Lung (tissue), 12 donors: ENCODE results near the gene RAE1. TPM values are rescaled to one million over a fixed set of nuclear protein-coding genes. Genes with fewer than 3 reads are reported as not detected.

Experiments
- ATAC-seq: fragments of 200-7000 bp; cut with Tn5 transposase; one replicate; pipeline ENCODE4 v1.9.1; 2020; ENCODE audit warnings: moderate number of reproducible peaks; ENCODE audit not compliant: insufficient read depth, low FRiP score
- DNase-seq, 3 donors: peaks; one replicate each; pipeline ENCODE4 v3.0.0-alpha.2; 2013 to 2017
- H3K27ac ChIP-seq, 2 donors: one replicate each; pipeline ENCODE4 v1.5.1; 2013; ENCODE audit warnings: mild to moderate bottlenecking in 2 of 2, moderate library complexity in 2 of 2, control low read depth in 1 of 2, inconsistent platforms in 1 of 2, low read depth in 1 of 2, low read length in 1 of 2
- H3K27me3 ChIP-seq, 3 donors: one replicate each; pipeline ENCODE4 v1.5.1; 2013; ENCODE audit warnings: low read length in 2 of 3; ENCODE audit not compliant: control insufficient read depth in 3 of 3, insufficient read depth in 3 of 3
- H3K36me3 ChIP-seq, 4 donors: one replicate each; pipeline ENCODE4 v1.5.1; 2013; ENCODE audit warnings: low read length in 4 of 4, mild to moderate bottlenecking in 1 of 4, moderate library complexity in 1 of 4; ENCODE audit not compliant: control insufficient read depth in 4 of 4, insufficient read depth in 4 of 4
- H3K4me1 ChIP-seq, 5 donors: one replicate each; pipeline ENCODE4 v1.5.1; 2013; ENCODE audit warnings: low read length in 5 of 5, mild to moderate bottlenecking in 2 of 5, moderate library complexity in 1 of 5; ENCODE audit not compliant: control insufficient read depth in 5 of 5, insufficient read depth in 5 of 5
- H3K4me3 ChIP-seq: one replicate; pipeline ENCODE4 v1.5.1; 2013; ENCODE audit warnings: mild to moderate bottlenecking, control low read depth, moderate library complexity
- H3K9ac ChIP-seq, 2 donors: one replicate each; pipeline ENCODE4 v1.5.1; 2013; ENCODE audit warnings: low read length in 2 of 2, control low read depth in 1 of 2; ENCODE audit not compliant: insufficient read depth in 1 of 2
- H3K9me3 ChIP-seq, 4 donors: one replicate each; pipeline ENCODE4 v1.5.1; 2013; ENCODE audit warnings: low read length in 3 of 4, mild to moderate bottlenecking in 1 of 4, moderate library complexity in 1 of 4; ENCODE audit not compliant: control insufficient read depth in 4 of 4, insufficient read depth in 3 of 4
- WGBS, 2 donors: extraction: QIAGEN DNeasy Blood & Tissue Kit; methylation state at CpG; one replicate each; pipeline ENCODE4 v1.1.7; 2013; 5-methylcytosine and 5-hydroxymethylcytosine counted together
- polyA plus RNA-seq, 2 donors: library from polyadenylated mRNA; stranded (reverse); fragments of 200-250 nt; gene quantifications; one replicate each; pipeline ENCODE4 v1.2.1, GENCODE V29; 2013
- total RNA-seq, 2 donors: library from RNA; depleted of rRNA in 1 of 2; stranded (reverse); fragments of >200 nt in 1 of 2; gene quantifications; one replicate each; pipeline ENCODE4 v1.2.1, GENCODE V29; 2014 to 2021
- TF ChIP-seq, protein P1 (sequence below): IDR thresholded peaks from 2 replicates; pipeline ENCODE4 v1.5.1; 2012; ENCODE audit warnings: mild to moderate bottlenecking; ENCODE audit errors: control extremely low read depth, extremely low read depth
- donor health status: control.
- donor health status: control.
- donor health status: Bipolar disorder and iron deficiency.
- donor health status: healthy.
- donor health status: DM: yes; HTN: yes; CAD: no.

RAE1 gene
- total and polyA plus RNA-seq, 4 donors = 9.7 to 31.0 (median 20.7) TPM

DNA sequence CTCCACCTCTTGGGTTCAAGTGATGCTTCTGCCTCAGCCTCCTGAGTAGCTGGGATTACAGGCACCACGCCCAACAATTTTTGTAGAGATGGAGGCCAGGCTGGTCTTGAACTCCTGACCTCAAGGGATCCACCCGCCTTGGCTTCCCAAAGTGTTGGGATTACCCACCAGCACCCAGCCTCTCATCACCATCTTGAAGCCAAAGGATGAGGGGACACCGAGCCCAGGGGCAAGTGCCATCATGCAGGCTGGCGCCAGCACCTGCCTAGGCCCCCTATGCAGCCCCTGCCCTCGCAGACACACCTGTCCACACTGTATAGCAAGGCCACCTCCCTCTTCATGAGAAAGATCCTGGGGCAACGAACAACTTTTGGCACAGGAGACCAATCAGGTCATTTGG is 34.9 kb downstream of the RAE1 start:
- Histone ChIP-seq H3K4me1 (peaks cover 0 to 20% (median 7%) of the 10 kb centered on the region in 5 donors), H3K27me3 (no peaks in the 10 kb centered on the region), H3K9ac (no peak overlapping the region), H3K9me3 (peaks cover 0 to 4% (median 0%) of the 10 kb centered on the region in 4 donors), H3K4me3 (no peak overlapping the region), H3K27ac (no peak overlapping the region), H3K36me3 (peaks cover 0 to 2% (median 0%) of the 10 kb centered on the region in 4 donors)
- ATAC-seq (no peak), DNase-seq (no peak)
- WGBS, 2 donors = 95 to 96% methylated on average over 6 of the region's 6 CpGs
- TF ChIP-seq, protein P1, sequence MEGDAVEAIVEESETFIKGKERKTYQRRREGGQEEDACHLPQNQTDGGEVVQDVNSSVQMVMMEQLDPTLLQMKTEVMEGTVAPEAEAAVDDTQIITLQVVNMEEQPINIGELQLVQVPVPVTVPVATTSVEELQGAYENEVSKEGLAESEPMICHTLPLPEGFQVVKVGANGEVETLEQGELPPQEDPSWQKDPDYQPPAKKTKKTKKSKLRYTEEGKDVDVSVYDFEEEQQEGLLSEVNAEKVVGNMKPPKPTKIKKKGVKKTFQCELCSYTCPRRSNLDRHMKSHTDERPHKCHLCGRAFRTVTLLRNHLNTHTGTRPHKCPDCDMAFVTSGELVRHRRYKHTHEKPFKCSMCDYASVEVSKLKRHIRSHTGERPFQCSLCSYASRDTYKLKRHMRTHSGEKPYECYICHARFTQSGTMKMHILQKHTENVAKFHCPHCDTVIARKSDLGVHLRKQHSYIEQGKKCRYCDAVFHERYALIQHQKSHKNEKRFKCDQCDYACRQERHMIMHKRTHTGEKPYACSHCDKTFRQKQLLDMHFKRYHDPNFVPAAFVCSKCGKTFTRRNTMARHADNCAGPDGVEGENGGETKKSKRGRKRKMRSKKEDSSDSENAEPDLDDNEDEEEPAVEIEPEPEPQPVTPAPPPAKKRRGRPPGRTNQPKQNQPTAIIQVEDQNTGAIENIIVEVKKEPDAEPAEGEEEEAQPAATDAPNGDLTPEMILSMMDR = no peak

DNA sequence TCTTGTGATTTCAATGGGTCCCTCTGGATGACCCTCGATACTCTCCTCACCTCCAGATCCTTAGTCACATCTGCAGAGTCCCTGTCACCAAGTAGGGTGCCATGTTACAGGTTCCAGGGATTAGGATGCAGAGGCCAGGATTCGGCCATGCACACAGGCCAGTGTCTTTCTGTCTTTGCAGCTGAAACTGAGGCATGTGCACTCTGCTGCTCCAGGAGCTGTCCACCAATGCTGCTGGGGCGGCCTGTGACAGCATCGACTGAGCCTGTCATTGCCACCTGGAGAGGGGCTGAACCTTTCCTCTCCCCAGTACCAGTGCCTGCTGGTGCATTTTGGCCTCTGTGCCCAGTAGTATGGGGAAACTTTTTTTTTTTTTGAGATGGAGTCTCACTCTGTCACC is 35.7 kb downstream of the RAE1 start:
- H3K9ac ChIP-seq = no peak overlapping the region
- TF ChIP-seq, protein P1 = no peak
- WGBS, 2 donors = 96 to 99% methylated on average over 4 of the region's 4 CpGs
- peaks cover 0 to 4% (median 0%) of the 10 kb centered on the region in 4 donors for H3K9me3 ChIP-seq
- no peaks in the 10 kb centered on the region for H3K27me3 ChIP-seq
- H3K36me3 ChIP-seq = peaks cover 0 to 2% (median 0%) of the 10 kb centered on the region in 4 donors
- DNase-seq (no peak), ATAC-seq (no peak)
- no peak overlapping the region for H3K4me3 ChIP-seq
- peaks cover 0 to 20% (median 7%) of the 10 kb centered on the region in 5 donors for H3K4me1 ChIP-seq
- no peak overlapping the region for H3K27ac ChIP-seq

DNA sequence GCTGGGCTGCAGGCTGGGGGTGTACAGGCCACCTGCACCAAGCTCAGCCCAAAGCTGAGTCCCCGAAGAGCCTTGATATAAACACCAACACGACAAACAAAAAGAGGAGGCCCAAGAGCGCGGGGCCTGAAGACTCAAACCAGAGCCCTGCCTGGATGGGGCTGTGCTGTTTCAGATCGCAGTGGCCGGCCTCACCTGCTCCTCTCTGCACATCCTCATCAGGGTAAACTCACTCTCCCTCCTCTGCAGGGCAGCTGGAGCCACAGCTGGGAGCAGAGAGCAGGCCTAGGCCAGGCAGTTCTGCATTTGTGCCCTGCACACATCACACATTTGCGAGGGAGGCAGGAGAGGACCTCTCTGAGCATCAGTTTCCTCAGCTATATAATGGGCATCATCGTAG is 36.4 kb downstream of the RAE1 start:
- WGBS, 2 donors = 95 to 98% methylated on average over 8 of the region's 8 CpGs
- H3K9me3 ChIP-seq = peaks cover 0 to 4% (median 0%) of the 10 kb centered on the region in 4 donors
- TF ChIP-seq, protein P1 = no peak
- H3K27ac ChIP-seq = no peak overlapping the region
- H3K36me3 ChIP-seq = peaks cover 0 to 2% (median 0%) of the 10 kb centered on the region in 4 donors
- DNase-seq = peak in 1 of 3 donors; percentile 8
- H3K27me3 ChIP-seq = no peaks in the 10 kb centered on the region
- no peak for ATAC-seq
- no peak overlapping the region for H3K4me3 ChIP-seq
- no peak overlapping the region for H3K9ac ChIP-seq
- H3K4me1 ChIP-seq = peaks cover 0 to 23% (median 11%) of the 10 kb centered on the region in 5 donors

DNA sequence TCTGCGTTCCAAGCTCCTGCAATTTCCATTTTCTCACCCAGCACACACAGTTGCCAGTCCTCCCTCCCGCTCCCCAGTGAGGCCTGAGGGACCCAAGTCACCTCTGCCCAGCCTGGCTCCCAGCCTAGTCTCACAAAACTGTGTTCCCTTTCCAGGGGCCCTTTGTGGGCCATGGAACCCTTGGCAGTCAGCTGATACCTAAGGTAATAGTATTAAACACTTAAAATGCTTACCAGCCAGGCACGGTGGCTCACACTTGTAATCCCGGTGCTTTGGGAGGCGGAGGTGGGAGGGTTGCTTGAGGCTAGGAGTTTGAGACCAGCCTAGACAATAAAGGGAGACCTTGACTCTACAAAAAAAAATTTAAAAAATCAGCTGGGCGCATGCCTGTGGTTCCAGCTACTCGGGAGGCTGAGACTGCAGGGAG is 36.9 kb downstream of the RAE1 start:
- H3K27me3 ChIP-seq = no peaks in the 10 kb centered on the region
- H3K9me3 ChIP-seq = peaks cover 0 to 4% (median 0%) of the 10 kb centered on the region in 4 donors
- H3K36me3 ChIP-seq = peaks cover 0 to 2% (median 0%) of the 10 kb centered on the region in 4 donors
- no peak overlapping the region for H3K27ac ChIP-seq
- no peak overlapping the region for H3K9ac ChIP-seq
- DNase-seq (peak in 1 of 3 donors; percentile 10), ATAC-seq (no peak)
- TF ChIP-seq, protein P1 = no peak
- peaks cover 0 to 27% (median 11%) of the 10 kb centered on the region in 5 donors for H3K4me1 ChIP-seq
- WGBS, 2 donors = 88 to 96% methylated on average over 7 of the region's 7 CpGs
- H3K4me3 ChIP-seq = no peak overlapping the region
